DOHH2 (cell line): ENCODE data around the gene LTB4R.

Experiments used
- H3F3A ChIP-seq: fragments of 200-600 bp; sonication (generic), shearing (Covaris generic); 2 replicates; pipeline ENCODE4 v1.6.0; 2016; ENCODE audit warnings: antibody characterized with exemption, mild to moderate bottlenecking; ENCODE audit not compliant: control insufficient read depth, insufficient read depth
- H3K27ac ChIP-seq: fragments of 200-600 bp; sonication (generic); 2 replicates; pipeline ENCODE4 v1.5.1; 2014; ENCODE audit warnings: low read depth, mild to moderate bottlenecking, low read length, moderate library complexity
- H3K27me3 ChIP-seq: fragments of 200-600 bp; sonication (generic); 2 replicates; pipeline ENCODE4 v1.6.1; 2014; ENCODE audit warnings: mild to moderate bottlenecking, low read length, mixed read lengths; ENCODE audit not compliant: control insufficient read depth
- H3K36me3 ChIP-seq: fragments of 200-600 bp; sonication (generic); 2 replicates; pipeline ENCODE4 v1.6.1; 2014; ENCODE audit warnings: mild to moderate bottlenecking, low read length, moderate library complexity, mixed read lengths; ENCODE audit not compliant: control insufficient read depth
- H3K4me1 ChIP-seq: fragments of 200-600 bp; sonication (generic); 2 replicates; pipeline ENCODE4 v1.6.1; 2014; ENCODE audit warnings: mild to moderate bottlenecking, low read length, mixed read lengths; ENCODE audit not compliant: control insufficient read depth
- H3K4me2 ChIP-seq: fragments of 200-600 bp; sonication (generic); 2 replicates; pipeline ENCODE4 v1.6.0; 2014; ENCODE audit warnings: mild to moderate bottlenecking, low read length, moderate library complexity
- H3K4me3 ChIP-seq: fragments of 200-600 bp; sonication (generic); 2 replicates; pipeline ENCODE4 v1.5.1; 2014; ENCODE audit warnings: mild to moderate bottlenecking, low read length, mixed read lengths
- H3K79me2 ChIP-seq: fragments of 200-600 bp; sonication (generic); 2 replicates; pipeline ENCODE4 v1.6.1; 2014; ENCODE audit warnings: mild to moderate bottlenecking, low read length, mixed read lengths; ENCODE audit not compliant: control insufficient read depth
- H3K9me2 ChIP-seq: fragments of 200-600 bp; sonication (generic); replicated peaks from 2 replicates; pipeline ENCODE4 v1.6.1; 2014; ENCODE audit warnings: mild to moderate bottlenecking, low read length, mixed read lengths; ENCODE audit not compliant: control insufficient read depth
- H3K9me3 ChIP-seq: fragments of 200-600 bp; sonication (generic); 2 replicates; pipeline ENCODE4 v1.6.1; 2014; ENCODE audit warnings: antibody characterized with exemption, low read length, mixed read lengths; ENCODE audit not compliant: control insufficient read depth, insufficient read depth
- H4K20me1 ChIP-seq: fragments of 200-600 bp; sonication (generic); 2 replicates; pipeline ENCODE4 v1.6.0; 2014; ENCODE audit warnings: low read depth, mild to moderate bottlenecking, antibody characterized with exemption, low read length, moderate library complexity; ENCODE audit not compliant: control insufficient read depth, insufficient read depth
- EZH2phosphoT487 ChIP-seq: fragments of 200-600 bp; sonication (generic); IDR thresholded peaks from 2 replicates; pipeline ENCODE4 v1.6.1; 2017; ENCODE audit warnings: borderline replicate concordance, mild to moderate bottlenecking, antibody characterized with exemption, low read length, moderate library complexity, mixed read lengths
- TF ChIP-seq, protein P1 (sequence below): fragments of 200-600 bp; sonication (generic); IDR thresholded peaks from one replicate; pipeline ENCODE4 v1.5.1; 2014; ENCODE audit warnings: antibody characterized with exemption, mild to moderate bottlenecking, low read depth, low read length; ENCODE audit not compliant: poor library complexity, severe bottlenecking

Gene LTB4R

DNA sequence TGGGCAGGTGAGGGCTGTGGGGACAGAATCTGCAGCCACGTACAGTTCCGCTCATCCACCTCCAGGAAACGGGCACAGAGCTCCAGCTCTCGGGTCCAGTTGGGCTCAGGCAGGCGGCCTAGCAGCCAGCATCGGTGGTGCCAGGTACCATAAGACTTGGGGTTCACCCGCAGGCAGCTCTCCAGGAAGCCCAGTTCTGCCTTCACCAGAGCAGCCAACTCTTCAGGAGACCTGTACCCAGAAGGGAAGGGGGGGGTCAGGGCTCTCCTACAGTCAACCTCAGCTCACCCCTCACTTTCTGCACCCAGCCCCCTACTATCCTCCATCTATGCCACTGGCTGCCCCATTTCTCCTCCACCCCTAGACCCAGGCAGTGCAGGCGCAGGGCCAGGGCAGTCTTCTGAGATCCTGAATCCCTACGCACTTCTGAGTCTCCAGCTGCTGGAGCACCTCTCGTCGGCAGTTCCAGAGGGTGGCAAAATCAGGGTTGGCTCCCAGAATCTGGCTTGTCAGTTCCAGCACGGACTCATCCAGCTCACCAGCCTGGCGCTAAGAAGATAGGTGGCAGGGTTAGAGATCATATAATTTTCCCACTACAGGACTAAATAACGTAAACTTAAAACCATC lies 41.3 kb upstream of the LTB4R start:
- H3K9me3 ChIP-seq = no peaks in the 10 kb centered on the region
- H3K4me3 ChIP-seq = peak overlapping the region; percentile 85

DNA sequence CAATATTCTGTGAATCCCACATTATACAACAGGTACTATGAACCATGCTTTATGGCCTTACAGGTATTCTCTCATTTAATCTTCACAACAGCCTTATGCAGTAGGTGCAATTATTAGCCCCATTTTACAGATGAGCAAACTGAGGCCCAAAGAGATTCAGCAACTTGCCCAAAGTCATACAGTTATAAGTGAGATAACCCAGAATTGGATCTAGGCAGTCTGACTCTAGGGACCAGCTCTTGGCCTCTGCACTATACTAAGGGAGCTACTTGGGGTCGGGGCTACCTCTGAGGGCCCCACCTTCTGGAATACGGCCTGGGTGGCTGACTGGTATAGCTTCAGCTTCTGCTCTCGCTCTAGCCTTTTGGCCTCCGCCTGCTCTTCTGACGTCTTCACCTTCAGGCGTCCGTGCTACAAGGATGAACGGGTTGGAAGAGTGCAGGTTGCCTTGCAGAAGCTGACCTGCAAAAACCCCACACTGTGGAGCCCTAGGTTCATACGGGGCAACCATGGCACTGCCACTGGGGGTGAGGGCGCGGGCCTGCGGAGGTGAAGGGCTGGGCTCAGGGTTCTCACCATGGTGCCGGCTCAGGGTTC lies 40.7 kb upstream of the LTB4R start:
- H3F3A ChIP-seq = peaks cover 2% of the 10 kb centered on the region; the same call in 1 of the 2 replicates
- no peaks in the 10 kb centered on the region for H4K20me1 ChIP-seq
- no peaks in the 10 kb centered on the region for H3K9me3 ChIP-seq
- H3K36me3 ChIP-seq = no peaks in the 10 kb centered on the region
- no peaks in the 10 kb centered on the region for H3K9me2 ChIP-seq
- H3K4me2 ChIP-seq = peak overlapping the region; percentile 86
- TF ChIP-seq, protein P1, sequence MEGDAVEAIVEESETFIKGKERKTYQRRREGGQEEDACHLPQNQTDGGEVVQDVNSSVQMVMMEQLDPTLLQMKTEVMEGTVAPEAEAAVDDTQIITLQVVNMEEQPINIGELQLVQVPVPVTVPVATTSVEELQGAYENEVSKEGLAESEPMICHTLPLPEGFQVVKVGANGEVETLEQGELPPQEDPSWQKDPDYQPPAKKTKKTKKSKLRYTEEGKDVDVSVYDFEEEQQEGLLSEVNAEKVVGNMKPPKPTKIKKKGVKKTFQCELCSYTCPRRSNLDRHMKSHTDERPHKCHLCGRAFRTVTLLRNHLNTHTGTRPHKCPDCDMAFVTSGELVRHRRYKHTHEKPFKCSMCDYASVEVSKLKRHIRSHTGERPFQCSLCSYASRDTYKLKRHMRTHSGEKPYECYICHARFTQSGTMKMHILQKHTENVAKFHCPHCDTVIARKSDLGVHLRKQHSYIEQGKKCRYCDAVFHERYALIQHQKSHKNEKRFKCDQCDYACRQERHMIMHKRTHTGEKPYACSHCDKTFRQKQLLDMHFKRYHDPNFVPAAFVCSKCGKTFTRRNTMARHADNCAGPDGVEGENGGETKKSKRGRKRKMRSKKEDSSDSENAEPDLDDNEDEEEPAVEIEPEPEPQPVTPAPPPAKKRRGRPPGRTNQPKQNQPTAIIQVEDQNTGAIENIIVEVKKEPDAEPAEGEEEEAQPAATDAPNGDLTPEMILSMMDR = no peak
- no peaks in the 10 kb centered on the region for H3K27me3 ChIP-seq
- H3K4me1 ChIP-seq = peaks cover 39% of the 10 kb centered on the region
- H3K79me2 ChIP-seq = peaks cover 4% of the 10 kb centered on the region
- peak overlapping the region; percentile 85 for H3K4me3 ChIP-seq
- peak overlapping the region; percentile 63 for H3K27ac ChIP-seq

More for the DNA sequence above, 41.3 kb upstream of the LTB4R start:
- H3K27me3 ChIP-seq = no peaks in the 10 kb centered on the region
- H3K9me2 ChIP-seq = no peaks in the 10 kb centered on the region
- no peaks in the 10 kb centered on the region for H3K36me3 ChIP-seq
- H3K79me2 ChIP-seq = peaks cover 4% of the 10 kb centered on the region
- H3K27ac ChIP-seq = no peak overlapping the region
- TF ChIP-seq, protein P1 = no peak
- no peak for TF ChIP-seq EZH2phosphoT487
- H3K4me2 ChIP-seq = peak overlapping the region; percentile 86
- H3F3A ChIP-seq = peaks cover 2% of the 10 kb centered on the region; the same call in 1 of the 2 replicates
- no peaks in the 10 kb centered on the region for H4K20me1 ChIP-seq
- H3K4me1 ChIP-seq = peaks cover 36% of the 10 kb centered on the region

DNA sequence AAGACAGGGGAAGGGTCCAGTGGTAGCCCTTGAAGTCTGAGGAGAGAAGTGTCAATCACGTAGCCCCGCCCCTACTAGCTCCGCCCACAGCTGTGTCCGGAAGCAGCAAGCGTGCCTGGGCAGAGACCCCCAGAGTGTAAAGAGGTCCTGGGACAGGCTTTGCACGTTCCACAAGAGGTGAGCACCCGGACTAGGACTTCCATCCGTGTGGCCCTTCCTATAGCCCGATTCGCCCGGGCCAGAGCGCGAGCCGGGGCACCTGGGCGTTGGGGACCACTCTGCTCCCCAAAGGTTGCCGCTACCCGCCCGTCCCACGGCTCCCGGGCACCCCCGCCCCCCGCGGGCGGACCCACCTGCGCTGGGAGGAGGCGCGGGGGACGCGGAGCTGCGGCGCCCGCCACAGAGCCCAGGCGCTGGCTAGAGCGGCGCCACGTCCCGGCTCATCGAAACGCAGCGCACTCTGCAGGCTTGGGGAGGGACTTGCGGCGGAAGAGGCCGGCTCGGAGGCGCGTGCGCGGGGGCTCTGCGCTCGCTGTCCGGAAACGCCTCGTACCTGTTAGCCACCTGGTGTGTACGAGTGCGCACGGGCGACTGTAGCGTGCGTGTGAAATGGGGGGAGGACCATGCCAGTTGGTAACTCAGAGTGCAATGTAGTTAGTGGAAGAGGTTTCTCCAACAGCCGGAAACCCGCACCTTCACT lies 40.0 kb upstream of the LTB4R start, which contains the start of gene RABGGTA:
Gene RABGGTA, minus strand, starts transcription at position 464 of the 700 bp plus-strand sequence. CDS start 482 bp downstream, outside the sequence.
- H3K9me2 ChIP-seq = no peaks in the 10 kb centered on the region
- H3F3A ChIP-seq = peaks cover 2% of the 10 kb centered on the region; the same call in 1 of the 2 replicates
- peaks cover 40% of the 10 kb centered on the region for H3K4me1 ChIP-seq
- peak within 1 kb of the TSS; percentile 63 for H3K27ac ChIP-seq
- no peak for TF ChIP-seq EZH2phosphoT487
- TF ChIP-seq, protein P1 = peak; percentile 82
- H4K20me1 ChIP-seq = no peaks in the 10 kb centered on the region
- no peaks in the 10 kb centered on the region for H3K36me3 ChIP-seq
- no peaks in the 10 kb centered on the region for H3K27me3 ChIP-seq
- H3K79me2 ChIP-seq = peaks cover 4% of the 10 kb centered on the region
- H3K9me3 ChIP-seq = no peaks in the 10 kb centered on the region
- H3K4me2 ChIP-seq = peak within 1 kb of the TSS; percentile 86
- peak within 1 kb of the TSS; percentile 85 for H3K4me3 ChIP-seq
